SU-DHL-6 (cell line): ENCODE results near the gene CCDC34.

ENCODE experiments used
- EZH2phosphoT487 ChIP-seq: fragments of 200-600 bp; sonication (generic), shearing (Covaris generic); conservative IDR thresholded peaks from 2 replicates; pipeline ENCODE4 v1.6.1; 2018; ENCODE audit warnings: mild to moderate bottlenecking, antibody characterized with exemption, low read length, moderate library complexity, mixed read lengths
- TF ChIP-seq, protein P1 (sequence below): fragments of 200-600 bp; sonication (generic); IDR thresholded peaks from one replicate; pipeline ENCODE4 v1.5.1; 2017; ENCODE audit warnings: antibody characterized with exemption, mild to moderate bottlenecking, low read length, moderate library complexity; ENCODE audit not compliant: insufficient read depth, poor library complexity, severe bottlenecking

DNA sequence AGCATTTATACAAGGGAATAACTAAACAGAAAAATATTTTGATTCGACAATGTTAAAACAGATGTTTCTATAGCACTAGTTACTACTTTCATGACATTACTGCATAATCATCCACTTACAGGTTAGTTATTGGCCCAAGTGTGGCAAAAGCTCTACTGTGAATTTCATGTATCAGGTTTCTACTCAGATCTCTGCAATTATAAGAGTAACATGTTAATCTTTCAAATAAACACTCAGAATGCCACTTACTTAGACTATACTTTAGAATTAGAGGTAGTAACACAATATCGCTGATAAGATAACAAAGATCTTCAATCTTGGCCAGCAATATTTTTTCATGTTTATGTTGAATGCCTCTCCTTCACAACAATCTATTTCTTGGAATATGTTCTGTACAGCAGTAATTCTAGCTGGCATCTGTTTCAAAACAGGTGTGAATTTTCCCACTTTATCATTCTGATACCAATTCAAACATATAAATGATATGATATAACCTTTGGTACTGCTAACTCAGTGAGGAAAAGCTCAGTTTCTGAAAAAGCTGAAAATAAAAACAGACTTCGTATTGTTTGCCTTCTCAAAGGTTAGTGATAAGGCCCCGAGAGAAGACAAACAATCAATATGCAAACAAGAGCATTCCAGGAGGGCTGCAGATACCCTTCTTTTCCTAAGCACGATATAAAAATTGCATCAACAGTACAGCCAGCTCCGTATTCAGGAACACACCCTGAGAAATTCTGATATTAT is 11.0 kb upstream of the CCDC34 start:
- TF ChIP-seq, protein P1, sequence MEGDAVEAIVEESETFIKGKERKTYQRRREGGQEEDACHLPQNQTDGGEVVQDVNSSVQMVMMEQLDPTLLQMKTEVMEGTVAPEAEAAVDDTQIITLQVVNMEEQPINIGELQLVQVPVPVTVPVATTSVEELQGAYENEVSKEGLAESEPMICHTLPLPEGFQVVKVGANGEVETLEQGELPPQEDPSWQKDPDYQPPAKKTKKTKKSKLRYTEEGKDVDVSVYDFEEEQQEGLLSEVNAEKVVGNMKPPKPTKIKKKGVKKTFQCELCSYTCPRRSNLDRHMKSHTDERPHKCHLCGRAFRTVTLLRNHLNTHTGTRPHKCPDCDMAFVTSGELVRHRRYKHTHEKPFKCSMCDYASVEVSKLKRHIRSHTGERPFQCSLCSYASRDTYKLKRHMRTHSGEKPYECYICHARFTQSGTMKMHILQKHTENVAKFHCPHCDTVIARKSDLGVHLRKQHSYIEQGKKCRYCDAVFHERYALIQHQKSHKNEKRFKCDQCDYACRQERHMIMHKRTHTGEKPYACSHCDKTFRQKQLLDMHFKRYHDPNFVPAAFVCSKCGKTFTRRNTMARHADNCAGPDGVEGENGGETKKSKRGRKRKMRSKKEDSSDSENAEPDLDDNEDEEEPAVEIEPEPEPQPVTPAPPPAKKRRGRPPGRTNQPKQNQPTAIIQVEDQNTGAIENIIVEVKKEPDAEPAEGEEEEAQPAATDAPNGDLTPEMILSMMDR, result no peak
- TF ChIP-seq EZH2phosphoT487, result no peak
